Tibial artery (tissue), 4 donors: ENCODE data around the gene LFNG.
A peak's percentile ranks its signal among the peaks of the same experiment; 100 is the strongest.

Source experiments
- DNase-seq, 2 donors: peaks; one replicate each; pipeline ENCODE4 v3.0.0-alpha.2; 2019
- H3K27ac ChIP-seq, 2 donors: fragments of 200-600 bp; sonication (generic) in 1 of 2; 1 replicate in 1 of 2; 2 replicates in 1 of 2; pipeline ENCODE4 v1.5.1; 2018 to 2019; ENCODE audit warnings: mild to moderate bottlenecking in 1 of 2
- H3K27me3 ChIP-seq, 2 donors: fragments of 200-600 bp; sonication (generic) in 1 of 2; one replicate each; pipeline versions ENCODE4 v1.5.1 to v1.6.0; 2016 to 2019
- H3K36me3 ChIP-seq, 3 donors: fragments of 200-600 bp; sonication (generic) in 2 of 3; one replicate each; pipeline ENCODE4 v1.5.1; 2016 to 2019; ENCODE audit warnings: mild to moderate bottlenecking in 2 of 3
- H3K4me1 ChIP-seq, 4 donors: fragments of 200-600 bp; sonication (generic) in 2 of 4; 1 replicate in 3 of 4; 2 replicates in 1 of 4; pipeline ENCODE4 v1.5.1; 2016 to 2019
- H3K4me3 ChIP-seq, 2 donors: fragments of 200-600 bp; sonication (generic) in 1 of 2; 1 replicate in 1 of 2; 2 replicates in 1 of 2; pipeline ENCODE4 v1.5.1; 2018 to 2019; ENCODE audit warnings: mild to moderate bottlenecking in 2 of 2
- H3K9me3 ChIP-seq, 3 donors: fragments of 200-600 bp; sonication (generic) in 1 of 3; one replicate each; pipeline ENCODE4 v1.5.1; 2016 to 2019
- CTCF ChIP-seq, 2 experiments: fragments of 200-600 bp in 1 of 2; fragments of 450-650 bp in 1 of 2; IDR thresholded peaks; one replicate each; pipeline ENCODE4 v1.5.1; 2017 to 2019; ENCODE audit warnings: antibody characterized with exemption in 2 of 2, mild to moderate bottlenecking in 1 of 2, moderate library complexity in 1 of 2
- intact Hi-C: fragments of 100-400 bp; cut with DNase I; formaldehyde crosslinking; loops from one replicate; pipeline ENCODE4 v1.15.0; 2023; ENCODE audit warnings: low total_unique reads

LFNG gene

GRCh38 chr7:2521952-2522591, 2.5 kb downstream of the LFNG start:
- Histone ChIP-seq H3K4me3 (peak overlapping the region; percentile 50 to 63), H3K36me3 (peaks cover 0 to 7% (median 7%) of the 10 kb centered on the region in 3 donors), H3K4me1 (peaks cover 0 to 70% (median 34%) of the 10 kb centered on the region in 4 donors), H3K9me3 (no peaks in the 10 kb centered on the region), H3K27ac (no peak overlapping the region), H3K27me3 (peaks cover 0 to 73% of the 10 kb centered on the region in 2 donors)
- TF ChIP-seq CTCF (IDR thresholded peaks at IDR 0.05): no peak
- intact Hi-C loops: loop anchor here (5.0 kb wide), 1 partner anchor 40 kb away; no protein-coding TSS in a partner anchor
- DNase-seq: no peak

GRCh38 chr7:2522780-2523433, 3.3 kb downstream of the LFNG start:
- TF ChIP-seq CTCF (IDR thresholded peaks at IDR 0.05): no peak
- Histone ChIP-seq H3K27me3 (peaks cover 0 to 76% of the 10 kb centered on the region in 2 donors), H3K36me3 (peaks cover 0 to 7% (median 7%) of the 10 kb centered on the region in 3 donors), H3K9me3 (no peaks in the 10 kb centered on the region), H3K27ac (no peak overlapping the region), H3K4me3 (peak overlapping the region; percentile 2 to 63), H3K4me1 (peaks cover 0 to 78% (median 37%) of the 10 kb centered on the region in 4 donors)
- DNase-seq: no peak
- intact Hi-C loops: loop anchor here (5.0 kb wide), 1 partner anchor 39 kb away; no protein-coding TSS in a partner anchor

GRCh38 chr7:2523461-2523936, 3.9 kb downstream of the LFNG start:
- Histone ChIP-seq H3K27ac (no peak overlapping the region), H3K36me3 (peaks cover 0 to 7% (median 7%) of the 10 kb centered on the region in 3 donors), H3K9me3 (no peaks in the 10 kb centered on the region), H3K27me3 (peaks cover 0 to 76% of the 10 kb centered on the region in 2 donors), H3K4me1 (peaks cover 0 to 74% (median 38%) of the 10 kb centered on the region in 4 donors), H3K4me3 (peak overlapping the region in 1 of 2 donors; percentile 63)
- intact Hi-C loops: loop anchor here (5.0 kb wide), 1 partner anchor 39 kb away; no protein-coding TSS in a partner anchor
- no peak for DNase-seq
- TF ChIP-seq CTCF (IDR thresholded peaks at IDR 0.05): no peak

- Histone ChIP-seq H3K27ac (no peak overlapping the region), H3K4me3 (no peak overlapping the region), H3K36me3 (peaks cover 0 to 7% (median 7%) of the 10 kb centered on the region in 3 donors), H3K9me3 (no peaks in the 10 kb centered on the region), H3K27me3 (peaks cover 0 to 81% of the 10 kb centered on the region in 2 donors), H3K4me1 (peaks cover 0 to 69% (median 33%) of the 10 kb centered on the region in 4 donors)
- peak in 1 of 2 donors; percentile 57 for DNase-seq
- no peak for TF ChIP-seq CTCF (IDR thresholded peaks at IDR 0.05)
- intact Hi-C loops: loop anchor here (5.0 kb wide), 1 partner anchor 38 kb away; no protein-coding TSS in a partner anchor
These were observed 4.6 kb downstream of the LFNG start for GRCh38 chr7:2523941-2524807.
